Ishikawa (cell line): ENCODE data around the gene DOCK6.

ENCODE experiments used
- CEBPB ChIP-seq: IDR thresholded peaks from 2 replicates; pipeline ENCODE4 v1.6.1; 2012
- EP300 ChIP-seq: IDR thresholded peaks from 2 replicates; pipeline ENCODE4 v1.6.1; 2012; ENCODE audit warnings: borderline replicate concordance
- MAX ChIP-seq: IDR thresholded peaks from 2 replicates; pipeline ENCODE4 v1.6.1; 2012
- NFIC ChIP-seq: IDR thresholded peaks from 2 replicates; pipeline ENCODE4 v1.6.1; 2012
- RAD21 ChIP-seq: IDR thresholded peaks from 2 replicates; pipeline ENCODE4 v1.6.1; 2012; ENCODE audit warnings: low read depth
- ZBTB7A ChIP-seq: IDR thresholded peaks from 2 replicates; pipeline ENCODE4 v1.6.1; 2012; ENCODE audit warnings: low read depth

GRCh38 chr19:11268783-11269267 is 6.5 kb upstream of the DOCK6 start:
- TF ChIP-seq MAX (no peak), ZBTB7A (no peak), RAD21 (no peak), NFIC (peak; percentile 65; the same call in 1 of the 2 replicates), EP300 (no peak), CEBPB (no peak)
